ENCODE results near the gene SCEL.

SCEL gene, protein sequence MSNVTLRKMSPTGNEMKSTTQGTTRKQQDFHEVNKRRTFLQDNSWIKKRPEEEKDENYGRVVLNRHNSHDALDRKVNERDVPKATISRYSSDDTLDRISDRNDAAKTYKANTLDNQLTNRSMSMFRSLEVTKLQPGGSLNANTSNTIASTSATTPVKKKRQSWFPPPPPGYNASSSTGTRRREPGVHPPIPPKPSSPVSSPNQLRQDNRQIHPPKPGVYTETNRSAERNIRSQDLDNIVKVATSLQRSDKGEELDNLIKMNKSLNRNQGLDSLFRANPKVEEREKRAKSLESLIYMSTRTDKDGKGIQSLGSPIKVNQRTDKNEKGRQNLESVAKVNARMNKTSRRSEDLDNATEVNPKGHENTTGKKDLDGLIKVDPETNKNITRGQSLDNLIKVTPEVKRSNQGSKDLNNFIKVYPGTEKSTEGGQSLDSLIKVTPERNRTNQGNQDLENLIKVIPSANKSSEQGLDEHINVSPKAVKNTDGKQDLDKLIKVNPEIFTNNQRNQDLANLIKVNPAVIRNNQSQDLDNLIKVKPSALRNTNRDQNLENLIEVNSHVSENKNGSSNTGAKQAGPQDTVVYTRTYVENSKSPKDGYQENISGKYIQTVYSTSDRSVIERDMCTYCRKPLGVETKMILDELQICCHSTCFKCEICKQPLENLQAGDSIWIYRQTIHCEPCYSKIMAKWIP

DNA sequence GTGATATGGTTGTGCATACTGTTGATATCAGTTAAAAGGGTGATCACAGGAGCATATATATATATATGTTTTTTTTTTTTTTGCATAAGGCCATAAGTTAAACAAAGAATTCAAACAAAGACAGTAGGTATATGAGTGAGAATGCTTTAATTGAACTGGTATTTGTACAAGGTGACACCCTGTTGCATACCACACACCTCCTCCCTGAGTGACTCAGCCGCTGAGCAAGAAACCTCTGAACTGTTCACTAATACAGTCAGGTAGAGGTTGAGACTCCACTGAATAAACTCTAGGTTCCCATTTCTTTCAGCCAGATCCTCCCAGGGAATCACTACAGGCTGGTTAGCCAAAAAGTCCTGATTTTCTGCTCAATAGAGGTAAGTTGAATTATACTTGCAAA, at the start of gene SCEL:
SCEL (plus strand) TSS at position 259 of the 400 bp plus-strand sequence. CDS start 20,170 bp downstream, outside the sequence.
- DNase-seq (ENCODE audit: low read depth): no peak
- no peak within 1 kb of the TSS for H3K4me3 ChIP-seq (ENCODE audit: low read depth, low read length)

DNA sequence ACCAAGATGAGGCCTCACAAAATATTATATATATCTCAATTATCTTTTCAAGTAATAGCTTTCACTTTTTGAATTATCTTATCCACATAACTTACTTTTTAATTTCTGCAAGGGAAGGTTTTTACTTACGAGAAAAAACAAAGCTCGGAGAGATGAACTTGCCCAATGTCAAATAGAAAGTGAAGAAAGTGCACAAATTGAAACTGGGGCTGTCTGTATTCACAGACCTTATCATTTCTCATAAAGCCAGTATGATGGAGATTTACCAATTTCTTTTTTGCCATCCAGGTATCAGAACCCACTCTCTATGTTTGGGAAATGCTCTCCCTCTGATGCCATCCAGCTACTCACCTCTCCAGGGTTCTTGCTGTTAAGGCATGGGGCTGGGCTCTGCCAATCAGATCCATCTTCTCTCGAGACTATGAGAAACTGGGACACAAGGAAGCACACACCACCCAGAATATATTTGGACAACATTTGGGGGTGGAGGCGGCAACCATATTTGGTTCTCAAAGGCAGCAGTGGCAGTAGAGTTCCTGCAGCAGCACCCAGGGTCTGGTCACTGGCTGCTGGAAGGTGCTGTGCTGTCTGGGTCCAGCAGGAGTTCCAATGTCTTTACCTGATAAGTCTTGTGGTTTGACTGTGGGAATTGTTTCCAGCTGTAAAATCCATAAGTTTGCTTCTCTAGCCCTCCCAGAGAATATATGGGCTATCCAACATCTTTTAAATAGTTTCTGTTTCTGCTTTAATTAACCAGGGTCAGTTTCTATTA, 45.8 kb upstream of the SCEL start:
- no peak for DNase-seq (ENCODE audit: low read depth)
- no peak overlapping the region for H3K4me3 ChIP-seq (ENCODE audit: low read depth, low read length)

DNA sequence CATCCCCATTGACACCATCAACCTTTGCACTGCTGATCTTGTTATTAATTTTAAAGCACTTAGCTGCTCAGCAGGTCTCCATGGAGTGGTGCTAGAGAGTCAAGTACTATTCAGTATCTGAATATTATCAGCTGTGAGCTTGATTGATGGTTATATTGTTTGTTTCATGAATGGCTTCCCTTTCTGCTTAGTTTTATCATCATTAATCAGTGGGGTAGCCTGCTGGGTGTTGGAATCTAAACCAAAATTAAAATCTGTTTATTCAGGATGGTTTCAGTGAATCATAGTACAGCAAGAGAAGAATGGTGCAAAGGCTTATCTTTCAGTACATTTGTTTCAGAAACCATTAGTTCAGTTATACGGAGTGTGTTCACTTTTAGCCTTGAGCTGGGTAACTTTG, 42.5 kb upstream of the SCEL start:
- no peak overlapping the region for H3K4me3 ChIP-seq (ENCODE audit: low read depth, low read length)
- no peak for DNase-seq (ENCODE audit: low read depth)

DNA sequence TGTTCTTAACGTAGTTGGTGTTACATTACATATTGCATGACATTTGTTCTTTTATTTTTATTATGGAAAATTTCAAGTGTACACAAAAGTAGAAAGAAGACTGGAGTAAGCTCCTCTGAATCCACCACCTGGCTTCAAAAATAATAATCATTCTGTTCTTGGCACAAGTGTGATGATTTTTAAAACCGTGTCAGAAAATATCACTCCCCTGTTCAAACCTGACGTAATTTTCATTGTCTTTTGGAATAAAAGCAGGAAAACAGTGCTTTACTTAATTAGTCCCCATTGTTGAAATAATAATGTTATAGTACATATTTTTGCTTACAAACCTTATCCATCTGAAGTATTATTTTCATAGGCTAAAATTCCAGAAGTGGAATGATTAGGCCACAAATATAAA, 41.3 kb upstream of the SCEL start:
- H3K4me3 ChIP-seq (ENCODE audit: low read depth, low read length): no peak overlapping the region
- DNase-seq (ENCODE audit: low read depth): no peak

DNA sequence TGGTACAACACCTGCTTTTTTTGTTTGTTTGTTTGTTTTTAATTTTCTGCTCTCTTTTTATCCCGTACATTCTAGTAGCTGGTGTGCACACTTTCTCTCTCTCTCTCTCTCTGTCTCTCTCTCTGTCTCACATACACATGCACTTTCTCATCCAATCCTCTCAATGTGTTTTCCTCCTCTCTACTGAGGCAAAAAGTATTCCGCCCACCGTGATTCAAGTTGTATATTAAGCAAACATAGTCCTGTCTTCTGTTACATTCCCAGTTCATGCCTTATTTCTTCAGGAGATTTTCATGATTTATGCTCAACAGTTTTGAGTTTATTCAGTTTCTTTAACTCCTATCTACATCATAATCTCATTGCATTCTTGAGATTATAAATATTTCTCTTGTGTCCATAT, 38.2 kb upstream of the SCEL start:
- H3K4me3 ChIP-seq (ENCODE audit: low read depth, low read length): no peak overlapping the region
- no peak for DNase-seq (ENCODE audit: low read depth)

DNA sequence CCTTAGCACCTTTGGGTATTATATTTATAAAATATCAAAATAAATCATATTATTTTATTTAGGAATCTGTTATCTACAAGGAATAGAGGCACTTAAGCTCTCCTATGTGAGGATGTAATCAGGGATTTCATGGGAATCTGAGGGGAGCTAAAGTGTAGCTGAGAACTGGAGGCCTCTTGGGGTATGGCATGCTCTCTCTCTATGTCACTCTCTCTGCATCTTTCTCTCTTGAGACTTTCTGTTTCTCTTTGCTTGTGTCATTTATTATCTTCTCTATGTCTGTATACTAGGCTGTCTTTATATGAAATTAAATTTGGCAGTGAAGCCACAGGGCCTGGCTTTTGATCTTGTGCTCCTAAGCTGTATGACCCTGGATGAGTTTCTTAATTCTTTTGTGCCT, 37.7 kb upstream of the SCEL start:
- H3K4me3 ChIP-seq (ENCODE audit: low read depth, low read length): no peak overlapping the region
- no peak for DNase-seq (ENCODE audit: low read depth)

DNA sequence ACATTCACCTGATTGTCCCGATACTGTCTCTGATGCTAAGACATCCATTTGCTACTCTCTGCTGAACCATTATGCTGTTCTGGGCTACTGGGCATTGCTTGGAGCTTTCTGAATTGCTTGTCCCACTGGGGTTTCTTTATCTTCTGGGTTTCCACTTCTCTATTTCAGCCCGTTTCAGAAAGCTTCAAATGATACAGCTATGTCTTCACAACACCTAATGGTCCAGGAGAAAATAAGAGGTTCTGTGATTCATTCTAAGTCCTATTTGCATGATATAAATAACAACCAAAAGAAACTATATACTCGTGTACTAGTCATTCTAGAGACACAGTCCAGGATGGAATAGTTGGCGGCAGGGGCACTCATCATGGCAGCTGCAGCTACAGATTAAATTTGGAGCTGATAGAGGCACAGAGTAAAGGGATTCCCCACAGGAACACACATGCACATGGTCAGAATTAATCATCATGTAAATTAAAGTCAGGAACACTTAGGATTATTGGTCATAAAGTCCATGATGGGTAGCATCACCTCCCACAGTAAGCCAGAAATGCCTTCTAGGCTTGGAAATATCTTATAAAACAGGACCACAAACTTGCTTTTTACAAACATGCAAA, 33.3 kb upstream of the SCEL start:
- H3K4me3 ChIP-seq (ENCODE audit: low read depth, low read length): no peak overlapping the region
- no peak for DNase-seq (ENCODE audit: low read depth)

DNA sequence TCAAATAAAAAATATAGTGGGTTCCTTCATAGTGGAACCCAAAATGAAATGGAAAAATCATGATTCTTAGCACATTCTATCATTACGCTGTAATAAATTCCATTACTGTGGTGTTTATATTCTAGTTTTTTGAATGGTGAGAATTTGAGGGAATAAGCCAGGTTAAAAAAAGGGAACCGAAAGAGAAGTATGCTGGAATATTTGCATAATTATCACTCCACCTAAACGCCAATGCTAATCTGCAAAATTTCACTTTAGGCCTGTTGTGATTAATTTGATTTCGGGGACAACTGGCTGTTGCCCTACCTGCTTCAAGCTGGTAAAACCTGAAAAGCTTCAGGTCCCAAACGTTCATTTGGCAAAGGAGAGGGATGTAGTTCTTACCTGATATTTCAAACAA, 32.1 kb upstream of the SCEL start:
- DNase-seq (ENCODE audit: low read depth): no peak
- H3K4me3 ChIP-seq (ENCODE audit: low read depth, low read length): no peak overlapping the region

DNA sequence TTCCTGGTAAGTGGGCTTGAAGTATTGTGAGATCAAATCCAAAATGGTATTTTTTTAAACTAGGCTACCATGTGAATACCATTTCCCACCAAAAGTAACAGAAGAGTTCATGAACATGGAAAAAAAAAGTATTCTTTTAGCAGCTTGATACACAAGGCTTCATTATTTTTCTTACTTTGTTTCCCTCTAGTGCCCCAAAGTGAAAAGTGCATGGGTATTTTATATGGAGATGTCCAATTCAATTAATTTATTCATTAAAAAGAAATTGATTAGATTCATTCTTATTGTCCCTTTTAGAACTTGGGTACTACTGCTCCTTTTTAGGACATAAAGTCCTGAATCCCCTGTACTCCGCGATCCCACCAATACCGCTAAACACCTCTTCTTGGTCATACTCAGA, 28.6 kb upstream of the SCEL start:
- no peak overlapping the region for H3K4me3 ChIP-seq (ENCODE audit: low read depth, low read length)
- DNase-seq (ENCODE audit: low read depth): no peak

DNA sequence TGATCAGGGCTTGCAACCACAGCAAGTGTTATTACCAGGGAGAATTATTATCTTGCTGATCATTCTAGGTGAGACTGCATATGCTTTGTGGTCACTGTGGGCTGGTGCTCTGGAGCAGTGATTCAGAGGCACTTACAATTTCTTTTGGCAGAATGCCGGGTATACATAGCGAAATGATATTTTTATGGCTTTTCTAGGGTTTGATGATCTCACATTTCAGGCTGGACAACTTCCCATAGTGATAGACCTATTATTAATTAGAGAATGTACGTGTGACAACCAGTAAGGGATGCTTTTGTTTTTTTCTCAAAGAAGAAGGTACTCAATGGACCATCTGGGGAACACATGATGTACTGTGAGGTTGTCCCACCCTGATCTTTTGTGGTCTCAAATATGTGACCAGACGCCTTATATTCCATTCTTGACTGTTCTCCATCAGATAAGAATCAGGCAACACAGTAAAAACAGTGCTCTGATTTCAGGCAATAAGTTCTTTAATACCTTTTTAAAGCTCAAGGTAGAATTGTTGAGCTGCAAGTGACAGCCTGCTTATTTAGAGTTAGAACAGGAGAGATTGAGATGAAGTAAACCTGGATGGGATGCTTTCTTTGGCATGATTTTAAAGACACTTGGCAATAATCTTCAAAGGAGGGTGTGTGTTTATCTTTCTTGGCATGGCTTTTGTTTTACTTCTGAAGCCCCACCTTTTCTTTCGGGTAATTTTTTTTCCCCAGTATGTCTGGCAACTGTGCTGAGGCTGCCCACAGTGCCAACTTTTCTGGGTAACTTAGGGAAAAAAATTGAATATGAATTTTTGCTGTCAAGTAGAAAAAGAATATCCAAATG, 27.4 kb upstream of the SCEL start:
- peak; percentile 78 for DNase-seq (ENCODE audit: low read depth)
- H3K4me3 ChIP-seq (ENCODE audit: low read depth, low read length): no peak overlapping the region

DNA sequence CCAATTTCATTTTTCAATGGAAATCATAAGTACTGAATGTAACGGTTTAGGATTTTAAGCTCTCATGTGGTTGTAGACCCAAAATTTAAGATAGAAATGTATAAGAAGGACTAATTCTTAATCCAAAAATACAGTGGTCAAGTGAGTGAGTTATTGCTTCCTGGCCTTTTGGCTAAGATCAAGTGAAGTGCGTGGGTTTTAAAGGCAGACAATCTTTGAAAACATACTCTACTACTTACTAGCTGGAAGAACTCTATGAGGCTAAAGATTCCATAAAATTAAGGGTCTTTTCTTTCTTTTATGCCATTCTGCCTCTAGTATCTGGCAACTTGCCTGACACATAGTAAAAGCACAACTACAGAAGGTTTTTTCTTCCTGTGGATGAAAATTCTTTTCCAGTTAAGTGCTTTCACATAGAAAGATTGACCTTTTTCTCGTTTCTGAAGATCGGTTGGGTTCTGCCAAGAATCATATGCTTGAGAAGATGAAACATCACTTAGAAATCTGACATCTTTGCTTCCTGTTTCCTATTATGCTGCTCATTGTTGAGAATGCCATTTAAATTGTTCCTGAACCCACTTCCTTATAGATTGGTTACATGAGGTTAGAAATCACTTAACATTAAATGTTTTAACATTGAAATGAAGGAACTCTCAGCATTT, 26.4 kb upstream of the SCEL start:
- peak; percentile 73 for DNase-seq (ENCODE audit: low read depth)
- H3K4me3 ChIP-seq (ENCODE audit: low read depth, low read length): no peak overlapping the region

DNA sequence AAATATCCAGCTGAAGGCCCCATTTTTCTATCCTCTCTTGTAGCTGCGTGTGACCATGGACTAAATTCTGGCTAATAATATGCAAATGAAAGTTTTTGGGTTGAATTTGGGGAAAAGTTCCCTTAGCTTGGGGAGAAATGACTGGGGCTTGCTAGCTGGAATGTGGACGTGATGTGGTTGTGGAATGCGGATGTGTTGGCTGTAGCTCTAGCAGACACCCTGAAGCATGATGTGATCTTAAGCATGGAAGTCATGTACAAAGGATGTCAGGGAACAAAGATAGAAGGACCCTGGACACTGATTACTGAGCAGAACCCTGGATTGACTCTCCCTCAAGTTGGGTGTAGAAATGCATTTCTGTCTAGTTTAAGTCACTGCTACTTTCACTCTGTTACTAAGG, 25.4 kb upstream of the SCEL start:
- DNase-seq (ENCODE audit: low read depth): no peak
- no peak overlapping the region for H3K4me3 ChIP-seq (ENCODE audit: low read depth, low read length)

DNA sequence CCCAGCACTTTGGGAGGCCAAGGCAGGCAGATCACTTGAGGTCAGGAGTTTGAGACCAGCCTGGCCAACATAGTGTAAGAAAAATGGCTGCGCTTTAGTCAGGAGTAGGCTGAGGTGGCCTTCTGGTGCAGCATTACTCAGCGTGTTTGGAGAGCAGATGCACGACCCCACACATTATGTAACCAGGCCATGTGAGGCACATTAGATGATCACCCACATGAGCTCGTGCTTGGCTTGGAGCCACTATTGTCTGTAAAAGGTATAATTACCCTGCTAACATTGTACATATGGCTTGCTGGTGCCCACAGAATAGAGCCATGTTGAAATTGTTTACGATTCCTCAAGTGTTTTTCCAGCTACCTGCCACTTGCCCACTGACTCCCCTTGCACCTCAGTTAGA, 24.0 kb upstream of the SCEL start:
- H3K4me3 ChIP-seq (ENCODE audit: low read depth, low read length): no peak overlapping the region
- no peak for DNase-seq (ENCODE audit: low read depth)

DNA sequence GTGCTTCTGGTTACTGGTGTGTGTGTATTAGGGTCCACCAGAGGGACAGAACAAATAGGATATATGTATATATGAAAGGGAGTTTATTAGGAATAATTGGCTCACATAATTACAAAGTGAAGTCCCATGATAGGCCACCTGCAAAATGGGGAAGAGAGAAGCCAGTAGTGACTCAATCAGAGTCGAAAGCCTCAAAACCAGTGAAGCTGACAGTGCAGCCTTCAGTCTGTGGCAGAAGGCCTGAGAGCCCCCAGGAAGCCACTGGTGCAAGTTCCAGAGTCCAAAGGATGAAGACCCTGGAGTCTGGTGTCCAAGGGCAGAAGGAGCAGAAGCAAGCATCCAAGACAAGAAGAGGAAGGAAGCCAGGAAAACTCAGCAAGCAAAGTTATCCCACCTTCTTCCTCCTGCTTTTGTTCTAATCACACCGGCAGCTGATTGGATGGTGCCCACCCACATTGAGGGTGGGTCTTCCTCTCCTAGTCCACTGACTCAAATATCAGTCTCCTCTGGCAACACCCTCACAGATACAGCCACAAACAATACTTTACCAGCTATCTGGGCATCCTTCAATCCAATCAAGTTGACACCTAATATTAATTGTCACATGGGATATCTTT, 21.7 kb upstream of the SCEL start:
- DNase-seq (ENCODE audit: low read depth): no peak
- no peak overlapping the region for H3K4me3 ChIP-seq (ENCODE audit: low read depth, low read length)

DNA sequence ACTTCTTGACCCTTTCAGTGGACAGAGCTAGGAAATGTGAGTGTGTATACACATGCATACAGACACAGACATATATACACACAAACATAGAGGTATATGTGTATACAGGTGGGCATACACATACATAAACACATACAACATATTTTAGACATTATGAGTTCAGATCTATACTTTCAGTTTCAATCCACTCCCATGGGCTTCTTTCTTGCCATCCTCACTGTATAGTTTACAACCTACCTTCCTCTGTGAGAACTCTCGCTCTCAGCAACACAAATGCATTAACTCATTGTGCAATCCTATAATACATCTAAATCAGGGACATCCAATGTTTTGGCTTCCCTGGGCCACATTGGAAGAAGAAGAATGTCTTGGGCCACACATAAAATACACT, 21.2 kb upstream of the SCEL start:
- DNase-seq (ENCODE audit: low read depth): no peak
- H3K4me3 ChIP-seq (ENCODE audit: low read depth, low read length): no peak overlapping the region

DNA sequence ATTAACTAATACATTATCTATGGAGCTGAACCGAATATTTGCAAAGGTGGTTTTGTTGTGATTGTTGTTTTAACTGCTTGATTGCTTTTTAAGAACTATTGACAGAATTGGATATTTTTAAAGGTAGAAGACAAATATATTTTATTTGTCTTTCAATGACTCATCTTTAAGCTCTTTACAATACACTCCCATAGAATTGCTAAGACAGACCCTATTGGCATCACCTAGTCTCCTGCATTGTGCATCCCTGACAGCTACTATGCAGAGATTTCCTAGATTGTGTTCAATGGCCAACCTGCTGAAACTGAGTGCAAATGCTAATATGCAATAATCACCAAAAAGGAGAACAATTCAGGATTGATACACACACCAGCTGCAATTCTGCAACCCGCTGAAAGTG, 19.7 kb upstream of the SCEL start:
- H3K4me3 ChIP-seq (ENCODE audit: low read depth, low read length): no peak overlapping the region
- no peak for DNase-seq (ENCODE audit: low read depth)

DNA sequence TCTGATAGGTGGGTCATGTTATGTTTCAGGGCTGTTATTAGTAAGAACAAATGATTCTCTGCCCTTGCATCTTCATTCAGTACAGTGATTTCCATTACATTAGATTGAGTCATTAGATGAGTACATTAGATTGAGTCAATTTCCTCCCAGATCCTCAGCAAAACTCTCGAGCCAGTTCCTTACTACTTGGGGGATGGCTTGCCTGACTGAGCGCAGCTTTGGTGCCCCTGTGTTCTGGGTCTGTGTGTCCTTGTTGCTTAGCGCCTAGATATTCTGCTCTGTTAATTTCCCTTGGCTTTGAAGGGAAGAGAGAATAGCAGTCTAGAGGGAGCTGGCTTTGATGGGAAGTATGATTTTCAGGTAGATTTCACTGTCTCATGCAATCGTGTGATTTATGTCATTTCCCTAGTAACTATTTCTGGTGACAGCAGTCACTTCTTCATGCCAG, 19.1 kb upstream of the SCEL start:
- H3K4me3 ChIP-seq (ENCODE audit: low read depth, low read length): no peak overlapping the region
- no peak for DNase-seq (ENCODE audit: low read depth)

DNA sequence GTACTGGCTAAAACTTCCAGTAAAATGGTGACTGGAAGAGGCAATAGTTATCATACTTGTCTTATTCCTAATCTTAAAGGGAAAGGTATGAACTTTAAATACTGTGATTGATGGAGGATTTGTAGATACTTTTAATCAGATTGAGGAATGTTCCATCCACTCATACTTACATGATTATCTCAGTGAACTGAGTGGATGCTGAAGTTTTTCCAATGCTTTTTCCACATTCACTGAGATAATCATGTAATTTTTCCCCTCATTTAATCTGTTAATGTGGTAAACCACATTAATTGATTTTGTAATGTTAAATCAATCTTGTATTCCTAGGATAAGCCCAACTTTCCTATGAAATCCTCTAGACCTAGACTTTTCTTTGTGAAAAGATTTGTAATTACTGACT, 17.2 kb upstream of the SCEL start:
- no peak for DNase-seq (ENCODE audit: low read depth)
- H3K4me3 ChIP-seq (ENCODE audit: low read depth, low read length): no peak overlapping the region
